PFSK-1 (cell line): ENCODE data around the gene ATG2A.

Source experiments
- FOXP2 ChIP-seq: optimal IDR thresholded peaks from 2 replicates; pipeline ENCODE3; 2011; ENCODE audit warnings: borderline replicate concordance, control low read depth, inconsistent platforms; ENCODE audit not compliant: insufficient read depth; ENCODE audit errors: extremely low read length, extremely low read depth
- POLR2AphosphoS5 ChIP-seq: IDR thresholded peaks from 2 replicates; pipeline ENCODE4 v1.6.1; 2012; ENCODE audit warnings: low read depth, mild to moderate bottlenecking, control low read depth, low read length, moderate library complexity
- SIN3A ChIP-seq: IDR thresholded peaks from 2 replicates; pipeline ENCODE4 v1.6.1; 2012; ENCODE audit warnings: mild to moderate bottlenecking, low read length, moderate library complexity, borderline replicate concordance; ENCODE audit not compliant: insufficient read depth
- TAF1 ChIP-seq: IDR thresholded peaks from 2 replicates; pipeline ENCODE4 v1.6.1; 2012; ENCODE audit warnings: low read length, control low read depth, borderline replicate concordance; ENCODE audit not compliant: insufficient read depth
- TF ChIP-seq, protein P1 (sequence below), 2 experiments: IDR thresholded peaks; 2 replicates each; pipeline versions ENCODE4 v1.6.1 to v1.8.0; 2011 to 2012; ENCODE audit warnings: low read depth in 2 of 2, low read length in 2 of 2, control low read depth in 1 of 2, inconsistent platforms in 1 of 2, mild to moderate bottlenecking in 1 of 2, moderate library complexity in 1 of 2; ENCODE audit not compliant: insufficient read depth in 1 of 2

Gene ATG2A

DNA sequence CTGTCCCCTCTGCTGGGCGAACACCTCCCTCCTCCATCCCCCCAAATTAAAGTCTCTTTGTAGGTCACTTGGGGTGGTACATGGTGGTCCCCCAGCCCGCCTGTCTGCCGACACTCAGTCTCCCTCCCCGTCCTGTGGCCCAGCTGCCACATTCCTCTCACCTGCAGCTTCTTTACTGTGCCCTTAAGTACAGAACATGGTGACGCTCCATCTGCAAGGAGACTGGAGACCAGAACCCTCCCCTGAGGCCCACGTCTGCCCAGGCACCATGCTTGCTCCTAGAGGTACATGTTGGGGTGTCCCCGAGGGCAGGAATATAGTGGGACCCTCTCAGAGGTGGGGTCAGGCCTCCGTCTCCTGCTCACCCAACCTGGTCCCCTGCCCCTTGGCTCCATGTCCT lies 33.0 kb downstream of the ATG2A start:
- TF ChIP-seq POLR2AphosphoS5 (no peak), SIN3A (no peak), FOXP2 (no peak), TAF1 (no peak)
- TF ChIP-seq, protein P1, sequence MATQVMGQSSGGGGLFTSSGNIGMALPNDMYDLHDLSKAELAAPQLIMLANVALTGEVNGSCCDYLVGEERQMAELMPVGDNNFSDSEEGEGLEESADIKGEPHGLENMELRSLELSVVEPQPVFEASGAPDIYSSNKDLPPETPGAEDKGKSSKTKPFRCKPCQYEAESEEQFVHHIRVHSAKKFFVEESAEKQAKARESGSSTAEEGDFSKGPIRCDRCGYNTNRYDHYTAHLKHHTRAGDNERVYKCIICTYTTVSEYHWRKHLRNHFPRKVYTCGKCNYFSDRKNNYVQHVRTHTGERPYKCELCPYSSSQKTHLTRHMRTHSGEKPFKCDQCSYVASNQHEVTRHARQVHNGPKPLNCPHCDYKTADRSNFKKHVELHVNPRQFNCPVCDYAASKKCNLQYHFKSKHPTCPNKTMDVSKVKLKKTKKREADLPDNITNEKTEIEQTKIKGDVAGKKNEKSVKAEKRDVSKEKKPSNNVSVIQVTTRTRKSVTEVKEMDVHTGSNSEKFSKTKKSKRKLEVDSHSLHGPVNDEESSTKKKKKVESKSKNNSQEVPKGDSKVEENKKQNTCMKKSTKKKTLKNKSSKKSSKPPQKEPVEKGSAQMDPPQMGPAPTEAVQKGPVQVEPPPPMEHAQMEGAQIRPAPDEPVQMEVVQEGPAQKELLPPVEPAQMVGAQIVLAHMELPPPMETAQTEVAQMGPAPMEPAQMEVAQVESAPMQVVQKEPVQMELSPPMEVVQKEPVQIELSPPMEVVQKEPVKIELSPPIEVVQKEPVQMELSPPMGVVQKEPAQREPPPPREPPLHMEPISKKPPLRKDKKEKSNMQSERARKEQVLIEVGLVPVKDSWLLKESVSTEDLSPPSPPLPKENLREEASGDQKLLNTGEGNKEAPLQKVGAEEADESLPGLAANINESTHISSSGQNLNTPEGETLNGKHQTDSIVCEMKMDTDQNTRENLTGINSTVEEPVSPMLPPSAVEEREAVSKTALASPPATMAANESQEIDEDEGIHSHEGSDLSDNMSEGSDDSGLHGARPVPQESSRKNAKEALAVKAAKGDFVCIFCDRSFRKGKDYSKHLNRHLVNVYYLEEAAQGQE (IDR thresholded peaks at IDR 0.05; ENCODE audit: insufficient read depth in 1 of 2, low read depth in 2 of 2, low read length in 2 of 2) = no peak

DNA sequence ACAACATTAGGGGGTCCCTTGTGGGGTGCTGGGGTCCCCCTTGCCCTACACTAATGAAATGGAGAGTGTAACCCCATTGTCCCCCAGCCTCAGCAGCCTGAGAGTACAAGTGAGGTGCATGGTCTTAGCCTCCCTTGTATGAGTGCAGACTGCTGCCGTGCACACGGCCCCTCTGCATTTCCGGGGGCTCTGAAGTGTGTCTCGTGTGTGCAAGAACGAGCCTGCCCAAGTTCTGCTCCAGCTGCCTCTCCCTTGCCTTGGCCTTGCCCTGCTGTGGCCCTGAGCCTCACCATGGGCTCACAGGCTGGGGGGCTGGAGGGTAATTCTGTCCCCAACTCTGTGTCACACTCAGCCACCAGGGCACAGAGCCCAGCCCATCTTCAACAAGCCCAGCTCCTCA lies 33.4 kb downstream of the ATG2A start:
- no peak for TF ChIP-seq SIN3A
- no peak for TF ChIP-seq TAF1
- TF ChIP-seq POLR2AphosphoS5 = no peak
- TF ChIP-seq, protein P1 (IDR thresholded peaks at IDR 0.05; ENCODE audit: insufficient read depth in 1 of 2, low read depth in 2 of 2, low read length in 2 of 2) = no peak
- no peak for TF ChIP-seq FOXP2

DNA sequence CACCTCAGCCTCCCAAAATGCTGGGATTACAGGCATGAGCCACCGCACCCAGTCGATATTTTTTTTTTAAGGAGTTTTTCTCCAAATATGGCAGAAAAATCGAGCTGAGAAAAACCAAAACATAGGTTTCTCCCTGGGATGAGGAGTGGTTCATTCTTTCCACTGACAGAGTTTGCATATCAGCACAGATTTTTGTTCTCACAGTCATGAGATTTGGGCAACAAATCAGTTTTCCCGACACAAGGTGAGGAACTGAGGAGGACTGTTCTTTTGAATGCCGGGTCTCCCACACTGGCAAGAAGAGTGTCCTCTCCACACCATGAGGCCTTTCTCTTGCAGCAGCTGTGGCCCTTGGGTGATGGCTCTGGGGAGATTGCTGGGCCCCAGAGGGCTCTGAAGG lies 34.8 kb downstream of the ATG2A start:
- TF ChIP-seq, protein P1 (IDR thresholded peaks at IDR 0.05; ENCODE audit: insufficient read depth in 1 of 2, low read depth in 2 of 2, low read length in 2 of 2) = no peak
- TF ChIP-seq POLR2AphosphoS5 (no peak), SIN3A (no peak), FOXP2 (no peak), TAF1 (no peak)

DNA sequence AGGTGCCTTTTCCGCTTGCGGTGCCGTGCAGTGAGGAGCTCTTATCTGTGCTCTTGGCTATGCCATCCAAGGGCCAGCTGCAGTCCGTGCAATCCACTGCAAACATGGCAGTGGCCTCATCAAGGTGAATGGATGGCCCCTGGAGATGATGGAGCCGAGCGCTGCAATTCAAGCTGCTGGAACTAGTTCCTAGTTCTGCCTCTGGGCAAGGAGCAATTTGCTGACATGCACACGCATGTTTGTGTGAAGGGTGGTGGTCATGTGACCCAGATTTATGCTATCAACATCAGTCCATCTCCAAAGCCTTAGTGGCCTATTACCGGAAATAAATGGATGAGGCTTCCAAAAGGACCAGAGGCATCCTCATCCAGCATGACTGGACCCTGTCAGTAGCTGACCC lies 35.5 kb downstream of the ATG2A start:
- TF ChIP-seq TAF1 = no peak
- no peak for TF ChIP-seq POLR2AphosphoS5
- no peak for TF ChIP-seq FOXP2
- TF ChIP-seq, protein P1 (IDR thresholded peaks at IDR 0.05; ENCODE audit: insufficient read depth in 1 of 2, low read depth in 2 of 2, low read length in 2 of 2) = no peak
- no peak for TF ChIP-seq SIN3A

DNA sequence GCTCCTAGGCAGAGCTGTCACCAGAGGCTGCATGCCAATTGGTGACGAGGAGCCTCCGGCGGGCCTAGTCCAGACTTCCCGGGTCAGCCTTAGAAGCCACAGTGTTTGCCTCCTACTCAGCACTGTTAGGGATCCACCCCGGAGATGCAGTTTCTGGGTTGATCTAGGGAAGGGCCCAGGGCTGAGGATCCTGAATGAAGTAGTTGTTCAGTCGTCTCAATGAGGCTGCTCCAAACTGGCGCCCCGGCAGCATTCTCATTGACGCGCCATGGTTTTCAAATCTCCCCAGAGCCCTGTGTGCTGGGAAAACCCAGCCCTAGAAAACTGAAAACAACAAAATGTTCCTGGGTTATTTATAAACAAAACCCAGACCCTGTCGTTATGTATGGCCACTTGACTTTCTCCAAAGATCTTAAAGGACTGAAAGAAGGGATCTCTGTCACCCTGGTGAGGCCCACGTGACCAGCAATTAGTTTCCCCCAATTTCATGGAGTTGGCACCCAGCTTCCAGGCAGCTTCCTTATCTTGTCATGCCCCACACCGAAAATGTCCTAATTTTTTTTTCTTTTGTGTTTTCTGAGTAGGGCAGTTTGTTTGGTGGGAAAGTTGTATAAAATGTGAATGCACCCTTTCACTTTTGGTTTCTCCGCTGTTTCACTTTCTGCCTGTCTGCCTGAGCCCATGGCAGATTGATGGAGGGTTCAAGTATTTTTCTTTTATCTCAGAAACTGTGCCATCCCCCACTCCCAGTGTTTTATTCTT lies 36.6 kb downstream of the ATG2A start:
- TF ChIP-seq, protein P1 (IDR thresholded peaks at IDR 0.05; ENCODE audit: insufficient read depth in 1 of 2, low read depth in 2 of 2, low read length in 2 of 2) = no peak
- TF ChIP-seq SIN3A (no peak), TAF1 (no peak), FOXP2 (no peak)
